22Rv1 (cell line): Measurements from ENCODE around the gene CPN2.

Source experiments
- ZFX ChIP-seq: fragments of 450-650 bp; IDR thresholded peaks from 2 replicates; pipeline ENCODE4 v1.6.1; 2017; ENCODE audit warnings: antibody characterized with exemption, borderline replicate concordance
- TF ChIP-seq, protein P1 (sequence below): fragments of 450-650 bp; IDR thresholded peaks from 2 replicates; pipeline ENCODE4 v1.5.1; 2017; ENCODE audit warnings: mild to moderate bottlenecking

DNA sequence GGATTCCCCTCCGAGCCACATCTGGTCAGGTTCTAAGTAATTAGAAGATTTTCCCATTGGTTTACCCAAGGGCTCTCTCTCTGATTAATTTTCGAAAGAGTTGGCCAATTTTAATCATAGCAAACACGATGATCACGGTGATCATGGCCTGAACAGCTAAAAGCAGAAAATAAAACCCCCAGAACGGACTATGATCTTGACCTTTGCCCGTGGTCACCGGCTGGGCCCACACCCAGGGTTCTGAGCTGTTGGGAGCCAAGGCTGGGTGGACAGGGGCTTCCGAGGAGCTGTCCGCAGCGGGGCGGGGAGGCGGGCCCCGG is 45.4 kb upstream of the CPN2 start:
- TF ChIP-seq, protein P1, sequence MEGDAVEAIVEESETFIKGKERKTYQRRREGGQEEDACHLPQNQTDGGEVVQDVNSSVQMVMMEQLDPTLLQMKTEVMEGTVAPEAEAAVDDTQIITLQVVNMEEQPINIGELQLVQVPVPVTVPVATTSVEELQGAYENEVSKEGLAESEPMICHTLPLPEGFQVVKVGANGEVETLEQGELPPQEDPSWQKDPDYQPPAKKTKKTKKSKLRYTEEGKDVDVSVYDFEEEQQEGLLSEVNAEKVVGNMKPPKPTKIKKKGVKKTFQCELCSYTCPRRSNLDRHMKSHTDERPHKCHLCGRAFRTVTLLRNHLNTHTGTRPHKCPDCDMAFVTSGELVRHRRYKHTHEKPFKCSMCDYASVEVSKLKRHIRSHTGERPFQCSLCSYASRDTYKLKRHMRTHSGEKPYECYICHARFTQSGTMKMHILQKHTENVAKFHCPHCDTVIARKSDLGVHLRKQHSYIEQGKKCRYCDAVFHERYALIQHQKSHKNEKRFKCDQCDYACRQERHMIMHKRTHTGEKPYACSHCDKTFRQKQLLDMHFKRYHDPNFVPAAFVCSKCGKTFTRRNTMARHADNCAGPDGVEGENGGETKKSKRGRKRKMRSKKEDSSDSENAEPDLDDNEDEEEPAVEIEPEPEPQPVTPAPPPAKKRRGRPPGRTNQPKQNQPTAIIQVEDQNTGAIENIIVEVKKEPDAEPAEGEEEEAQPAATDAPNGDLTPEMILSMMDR: no peak
- no peak for TF ChIP-seq ZFX
